IMR-90 (cell line): ENCODE measurements around the gene CCDC32. TPM values are rescaled to one million over a fixed set of nuclear protein-coding genes. Genes with fewer than 3 reads are reported as not detected.

Source experiments
- ATAC-seq: fragments of 200-7000 bp; cut with Tn5 transposase; 2 replicates; pipeline ENCODE4 v1.9.1; 2020; ENCODE audit warnings: low read depth, mild to moderate bottlenecking, moderate library complexity
- BruUV-seq: library from RNA; stranded (reverse); fragments of 400-500 nt; replicated peaks from 2 replicates; lab custom pipeline; 2021; lab: Mats Ljungman, UMichigan
- CTCF ChIA-PET: fragments of 300-600 bp; formaldehyde crosslinking; extraction: SDS; loops from one replicate; lab custom pipeline; 2021; ENCODE audit warnings: antibody characterized with exemption; lab: Yijun Ruan, JAX
- POLR2A ChIA-PET: fragments of 300-600 bp; sonication (Branson Sonifier 250); formaldehyde crosslinking; loops from one replicate; lab custom pipeline; 2022; ENCODE audit warnings: antibody characterized with exemption; ENCODE audit not compliant: unreplicated experiment; lab: Charles Lee
- DNase-seq: peaks from one replicate; pipeline ENCODE4 v3.0.0; 2013
- H2AFZ ChIP-seq: replicated peaks from 2 replicates; pipeline ENCODE3; 2013; ENCODE audit warnings: low read length, mild to moderate bottlenecking; ENCODE audit not compliant: poor library complexity
- H2AK5ac ChIP-seq: 2 replicates; pipeline ENCODE4 v1.6.1; 2013; ENCODE audit warnings: low read depth, low read length, inconsistent platforms
- H2AK9ac ChIP-seq: replicated peaks from 2 replicates; pipeline ENCODE3; 2013; ENCODE audit warnings: mild to moderate bottlenecking, low read depth, low read length, moderate library complexity; ENCODE audit not compliant: poor library complexity
- H2BK120ac ChIP-seq: 2 replicates; pipeline ENCODE4 v1.6.1; 2013; ENCODE audit warnings: low read depth, low read length, inconsistent platforms
- H2BK15ac ChIP-seq: 3 replicates; pipeline ENCODE4 v1.6.1; 2013; ENCODE audit warnings: low read depth, low read length, inconsistent platforms
- H2BK20ac ChIP-seq: 2 replicates; pipeline ENCODE4 v1.6.1; 2013; ENCODE audit warnings: low read depth, mild to moderate bottlenecking, inconsistent platforms, low read length, moderate library complexity
- H2BK5ac ChIP-seq: 2 replicates; pipeline ENCODE4 v1.6.1; 2013; ENCODE audit warnings: mild to moderate bottlenecking, low read depth, low read length, inconsistent platforms; ENCODE audit not compliant: poor library complexity, severe bottlenecking
- H3K14ac ChIP-seq: replicated peaks from 2 replicates; pipeline ENCODE4 v1.6.1; 2013; ENCODE audit warnings: low read depth, low read length, inconsistent platforms
- H3K18ac ChIP-seq: 2 replicates; pipeline ENCODE4 v1.6.1; 2013; ENCODE audit warnings: low read depth, low read length, control low read depth
- H3K23ac ChIP-seq: 2 replicates; pipeline ENCODE4 v1.6.1; 2013; ENCODE audit warnings: low read depth, low read length, inconsistent platforms
- H3K27ac ChIP-seq: 2 replicates; pipeline ENCODE4 v1.5.1; 2013; ENCODE audit warnings: mild to moderate bottlenecking, control low read depth, low read length; ENCODE audit not compliant: insufficient read depth
- H3K27me3 ChIP-seq: 2 replicates; pipeline ENCODE4 v1.6.1; 2013; ENCODE audit warnings: low read length; ENCODE audit not compliant: control insufficient read depth, insufficient read depth
- H3K36me3 ChIP-seq: 2 replicates; pipeline ENCODE4 v1.6.1; 2013; ENCODE audit warnings: low read length, mixed read lengths; ENCODE audit not compliant: control insufficient read depth, insufficient read depth
- H3K4ac ChIP-seq: 2 replicates; pipeline ENCODE4 v1.6.1; 2013; ENCODE audit warnings: low read depth, low read length, inconsistent platforms
- H3K4me1 ChIP-seq: 2 replicates; pipeline ENCODE4 v1.6.1; 2013; ENCODE audit warnings: low read length, mixed read lengths; ENCODE audit not compliant: control insufficient read depth, insufficient read depth
- H3K4me2 ChIP-seq: 2 replicates; pipeline ENCODE4 v1.6.1; 2013; ENCODE audit warnings: low read depth, mild to moderate bottlenecking, control low read depth, low read length, moderate library complexity
- H3K4me3 ChIP-seq: 2 replicates; pipeline ENCODE4 v1.5.1; 2013; ENCODE audit warnings: low read depth, mild to moderate bottlenecking, control low read depth, low read length, moderate library complexity; ENCODE audit not compliant: insufficient read depth
- H3K56ac ChIP-seq: 2 replicates; pipeline ENCODE4 v1.6.1; 2013; ENCODE audit warnings: low read length, inconsistent platforms; ENCODE audit not compliant: insufficient read depth; ENCODE audit errors: extremely low read depth
- H3K79me1 ChIP-seq, 2 experiments: 2 replicates each; pipeline ENCODE4 v1.6.1; 2013; ENCODE audit warnings: low read length in 2 of 2, inconsistent platforms in 1 of 2, low read depth in 1 of 2
- H3K9ac ChIP-seq: 2 replicates; pipeline ENCODE4 v1.6.1; 2013; ENCODE audit warnings: low read depth, low read length, control low read depth
- H3K9me1 ChIP-seq: 2 replicates; pipeline ENCODE4 v1.6.1; 2013; ENCODE audit warnings: low read length, inconsistent platforms; ENCODE audit not compliant: insufficient read depth
- H3K9me3 ChIP-seq: 2 replicates; pipeline ENCODE4 v1.6.1; 2013; ENCODE audit warnings: low read length; ENCODE audit not compliant: control insufficient read depth, insufficient read depth
- H4K20me1 ChIP-seq: 2 replicates; pipeline ENCODE4 v1.6.1; 2013; ENCODE audit warnings: low read length, inconsistent platforms; ENCODE audit not compliant: insufficient read depth
- H4K5ac ChIP-seq: 2 replicates; pipeline ENCODE4 v1.6.1; 2013; ENCODE audit warnings: mild to moderate bottlenecking, low read depth, low read length, control low read depth
- H4K8ac ChIP-seq, 2 experiments: 2 replicates each; pipeline ENCODE4 v1.6.1; 2013; ENCODE audit warnings: low read depth in 2 of 2, low read length in 2 of 2, control low read depth in 1 of 2, inconsistent platforms in 1 of 2
- H4K91ac ChIP-seq: 2 replicates; pipeline ENCODE4 v1.6.1; 2013; ENCODE audit warnings: low read depth, low read length, inconsistent platforms; ENCODE audit not compliant: insufficient read depth
- BHLHE40 ChIP-seq: fragments of 150-350 bp; IDR thresholded peaks from 2 replicates; pipeline ENCODE4 v1.6.1; 2016; ENCODE audit warnings: mild to moderate bottlenecking, low read depth, low read length
- CEBPB ChIP-seq: IDR thresholded peaks from 2 replicates; pipeline ENCODE4 v1.6.1; 2012; ENCODE audit warnings: low read depth, low read length, improper control_type of control experiment
- CHD1 ChIP-seq: IDR thresholded peaks from 2 replicates; pipeline ENCODE4 v1.6.1; 2012; ENCODE audit warnings: low read depth, low read length, improper control_type of control experiment
- CTCF ChIP-seq: conservative IDR thresholded peaks from 2 replicates; pipeline ENCODE4 v1.5.1; 2012; ENCODE audit warnings: mild to moderate bottlenecking, low read depth, low read length, improper control_type of control experiment
- ELK1 ChIP-seq: fragments of 150-350 bp; IDR thresholded peaks from 2 replicates; pipeline ENCODE4 v1.6.1; 2016; ENCODE audit warnings: low read depth, mild to moderate bottlenecking, low read length, moderate library complexity, borderline replicate concordance
- FOS ChIP-seq: fragments of 150-350 bp; IDR thresholded peaks from 2 replicates; pipeline ENCODE4 v1.6.1; 2016; ENCODE audit warnings: low read depth, low read length
- MAFK ChIP-seq: IDR thresholded peaks from 2 replicates; pipeline ENCODE4 v1.6.1; 2012; ENCODE audit warnings: low read depth, low read length, improper control_type of control experiment
- MAZ ChIP-seq: IDR thresholded peaks from 2 replicates; pipeline ENCODE4 v1.6.1; 2012; ENCODE audit warnings: low read depth, mild to moderate bottlenecking, low read length, improper control_type of control experiment, moderate library complexity, borderline replicate concordance
- NFE2L2 ChIP-seq: fragments of 150-350 bp; IDR thresholded peaks from 2 replicates; pipeline ENCODE4 v1.6.1; 2016; ENCODE audit warnings: low read depth, mild to moderate bottlenecking, low read length
- POLR2A ChIP-seq: IDR thresholded peaks from 2 replicates; pipeline ENCODE4 v1.6.1; 2012; ENCODE audit warnings: mild to moderate bottlenecking, low read depth, low read length
- RAD21 ChIP-seq: IDR thresholded peaks from 2 replicates; pipeline ENCODE4 v1.6.1; 2012; ENCODE audit warnings: low read length, improper control_type of control experiment
- RCOR1 ChIP-seq: IDR thresholded peaks from 2 replicates; pipeline ENCODE4 v1.6.1; 2012; ENCODE audit warnings: mild to moderate bottlenecking, low read length, improper control_type of control experiment; ENCODE audit not compliant: insufficient replicate concordance
- RFX5 ChIP-seq: IDR thresholded peaks from 2 replicates; pipeline ENCODE4 v1.8.0; 2012; ENCODE audit warnings: low read depth, mild to moderate bottlenecking, low read length, moderate library complexity
- SMC3 ChIP-seq: fragments of 150-350 bp; IDR thresholded peaks from 2 replicates; pipeline ENCODE4 v1.6.1; 2016; ENCODE audit warnings: low read depth, mild to moderate bottlenecking, antibody characterized with exemption, low read length, moderate library complexity
- USF2 ChIP-seq: fragments of 150-350 bp; IDR thresholded peaks from 2 replicates; pipeline ENCODE4 v1.6.1; 2017; ENCODE audit warnings: mild to moderate bottlenecking, antibody characterized with exemption, low read length, low read depth
- WGBS, 2 experiments: methylation state at CpG; one replicate each; pipeline versions ENCODE4 v1.1.5 to v1.1.7; 2013; ENCODE audit warnings: missing lambda C conversion rate in 2 of 2; ENCODE audit not compliant: insufficient read length in 1 of 2; ENCODE audit errors: extremely low coverage in 2 of 2; 5-methylcytosine and 5-hydroxymethylcytosine counted together
- dilution Hi-C: fragments of 300-500 bp; cut with HindIII; formaldehyde crosslinking; loops from one replicate; pipeline ENCODE4 v1.14.3; 2018; ENCODE audit warnings: low sequenced_read_pairs; ENCODE audit not compliant: unreplicated experiment
- in situ Hi-C: fragments of 300-500 bp; cut with MboI; formaldehyde crosslinking; loops from 3 replicates; pipeline ENCODE4 v1.14.3; 2019; ENCODE audit warnings: low sequenced_read_pairs, inconsistent platforms, mixed read lengths
- intact Hi-C: fragments of 100-400 bp; cut with micrococcal nuclease; formaldehyde crosslinking; loops from 2 replicates; pipeline ENCODE4 v1.10.0; 2022
- polyA plus RNA-seq, 3 experiments: library from polyadenylated mRNA; depleted of rRNA; stranded (reverse); fragments of >200 nt; gene quantifications; 2 replicates each; pipeline ENCODE4 v1.2.3, GENCODE V29; 2012; ENCODE audit warnings: low replicate concordance in 1 of 3
- total RNA-seq: library from RNA; depleted of rRNA; stranded (reverse); fragments of >200 nt; gene quantifications from 2 replicates; pipeline ENCODE4 v1.2.3, GENCODE V29; 2012

Gene CCDC32
- total and polyA plus RNA-seq, 2 of the 4 experiments (the other 2 are of a cell fraction), result 14.8 to 15.1 TPM

- Histone ChIP-seq H2AFZ (peak overlapping the region; percentile 89), H2BK5ac (no peak overlapping the region), H3K4me3 (peak overlapping the region; percentile 26; the same call in 1 of the 2 replicates), H3K27me3 (peaks cover 26% of the 10 kb centered on the region), H3K4me1 (peaks cover 4% of the 10 kb centered on the region; the same call in 1 of the 2 replicates), H3K36me3 (no peaks in the 10 kb centered on the region), H3K4me2 (peak overlapping the region; percentile 56), H3K27ac (no peak overlapping the region), H2BK120ac (no peak overlapping the region), H2BK15ac (no peak overlapping the region), H3K9me1 (no peaks in the 10 kb centered on the region), H4K20me1 (no peaks in the 10 kb centered on the region), H3K14ac (no peak overlapping the region), H2AK5ac (no peak overlapping the region), H2AK9ac (no peak overlapping the region), H3K56ac (no peak overlapping the region), H3K9me3 (no peaks in the 10 kb centered on the region), H3K9ac (no peak overlapping the region), H4K8ac (no peak overlapping the region), H3K4ac (no peak overlapping the region), H3K23ac (no peak overlapping the region), H2BK20ac (no peak overlapping the region), H3K79me1 (no peaks in the 10 kb centered on the region), H4K5ac (no peak overlapping the region), H3K18ac (no peak overlapping the region), H4K91ac (no peak overlapping the region)
- intact Hi-C loops (loop anchor here (1.0 kb wide), 1 partner anchor 36 kb away; no protein-coding TSS in a partner anchor), dilution Hi-C loops (no loop called here), in situ Hi-C loops (no loop called here)
- BruUV-seq, result no TSS peak
- DNase-seq (peak; percentile 64), ATAC-seq (peak; percentile 96)
- WGBS, 2 experiments, result 4% methylated on average over 5 of the region's 30 CpGs; no CpG with 5 or more reads in 1 of the 2 experiments
- TF ChIP-seq FOS (no peak), RAD21 (peak; percentile 69), BHLHE40 (no peak), CTCF (peak; percentile 79), ELK1 (no peak), MAFK (no peak), POLR2A (no peak), MAZ (peak; percentile 66; the same call in 1 of the 2 replicates), RFX5 (no peak), USF2 (no peak), NFE2L2 (no peak), CHD1 (no peak), CEBPB (no peak), SMC3 (peak; percentile 65), RCOR1 (no peak)
- CTCF ChIA-PET, result interaction anchor here (0.6 to 0.8 kb wide), 4 partner anchors 63 to 189 kb away, joined by 3 to 7 read pairs (median 3); partner anchors contain the start of gene CCDC9B
- POLR2A ChIA-PET, result interaction anchor here (0.5 kb wide), 1 partner anchor 534 kb away, joined by 3 read pairs; no protein-coding TSS in a partner anchor
These were observed 57.8 kb downstream of the CCDC32 start for GRCh38 chr15:40506964-40507571.
